ENCODE measurements around the gene SDF2L1.

Gene SDF2L1

DNA sequence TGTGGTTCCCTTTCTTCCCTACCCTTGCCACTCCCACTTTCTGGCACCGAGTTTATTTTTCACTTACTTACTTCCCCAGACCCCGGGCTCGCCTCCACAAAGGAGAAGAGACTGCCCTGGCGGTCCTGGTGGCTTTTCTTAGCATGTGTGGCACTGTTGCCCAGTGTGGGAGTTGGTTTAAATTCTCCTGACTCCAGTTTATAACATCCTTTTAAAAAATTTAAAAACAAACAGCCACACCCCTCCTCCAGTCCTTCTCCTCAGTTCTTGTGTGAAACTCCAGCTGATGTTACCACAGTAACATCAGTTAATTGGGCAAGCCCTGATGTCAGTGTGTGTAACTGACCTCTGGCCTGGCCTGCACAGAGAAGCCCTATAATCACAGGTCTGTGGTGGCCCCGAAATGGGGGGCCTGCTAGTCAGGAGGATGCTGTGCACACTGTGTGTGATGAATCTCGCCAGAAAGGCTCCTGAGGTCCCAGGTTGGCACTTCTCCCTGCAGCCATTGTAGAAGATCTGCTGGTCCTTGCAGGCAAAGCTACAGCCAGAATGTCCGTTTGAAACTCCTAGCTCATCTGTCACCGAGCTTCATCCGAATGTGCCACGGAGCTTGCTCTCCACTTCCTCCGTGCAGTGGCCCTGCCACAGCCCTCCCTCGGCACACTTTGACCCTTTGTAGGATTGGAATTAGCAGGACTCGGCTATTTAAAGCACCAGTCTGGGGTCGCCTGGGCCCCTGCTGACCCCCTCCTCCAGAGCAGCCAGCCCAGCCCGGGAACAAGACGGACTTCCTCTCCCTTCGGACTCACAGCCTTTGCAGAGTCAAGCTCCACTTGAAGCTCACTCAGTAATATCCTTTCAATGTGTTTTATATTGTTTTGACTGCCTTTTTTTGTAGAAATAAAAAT is 19.8 kb upstream of the SDF2L1 start:
- no peak for DNase-seq

GRCh38 chr22:21622919-21623647 is 19.0 kb upstream of the SDF2L1 start:
- DNase-seq: no peak

GRCh38 chr22:21623648-21623970 is 18.5 kb upstream of the SDF2L1 start:
- DNase-seq: no peak

GRCh38 chr22:21624120-21624879 is 17.8 kb upstream of the SDF2L1 start:
- peak; percentile 25 to 43 for DNase-seq

DNA sequence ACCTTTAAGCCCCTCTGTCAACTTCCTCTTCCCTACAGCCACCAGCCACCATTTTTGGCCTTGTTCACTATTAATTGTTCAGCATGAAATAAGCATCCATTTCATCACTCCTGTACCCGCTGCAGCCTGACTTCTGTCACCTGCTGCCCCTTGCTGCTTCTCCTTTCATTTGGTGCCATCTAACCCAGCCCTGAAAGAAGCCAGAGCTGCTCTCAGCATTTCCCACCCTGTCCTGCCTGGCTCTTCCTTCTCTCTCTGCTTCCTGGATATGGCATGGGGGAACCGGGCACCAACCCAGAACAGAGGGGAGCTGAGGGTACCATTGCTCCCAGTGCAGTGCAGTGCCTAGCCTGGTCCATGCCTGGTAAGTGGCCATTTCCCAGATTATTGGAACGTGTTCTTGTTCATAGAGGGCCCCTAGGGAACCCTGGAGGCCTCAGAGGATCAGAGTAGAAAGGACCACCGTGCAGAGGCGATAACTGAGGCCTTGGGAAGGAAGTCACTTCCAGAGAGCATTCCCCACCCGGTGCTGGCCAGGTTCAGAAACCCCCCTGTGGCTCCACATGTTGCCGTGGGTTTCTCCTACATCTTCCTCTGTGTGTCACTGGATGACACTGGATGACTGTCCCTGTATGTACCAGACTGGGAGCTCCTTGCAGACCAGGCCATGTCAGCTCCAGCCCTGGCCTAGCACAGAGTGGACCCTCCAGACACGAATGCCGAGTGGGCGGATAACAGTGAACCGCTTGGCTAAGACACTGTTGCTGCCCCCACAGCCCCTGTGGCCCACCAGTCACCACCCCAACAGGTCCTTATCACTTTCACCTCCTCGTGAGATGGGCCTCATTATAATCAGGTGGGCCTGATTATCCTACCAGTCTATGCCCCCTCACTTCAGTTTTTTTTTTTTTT is 17.0 kb upstream of the SDF2L1 start:
- DNase-seq: no peak

GRCh38 chr22:21626073-21626734 is 15.9 kb upstream of the SDF2L1 start:
- no peak for DNase-seq

DNA sequence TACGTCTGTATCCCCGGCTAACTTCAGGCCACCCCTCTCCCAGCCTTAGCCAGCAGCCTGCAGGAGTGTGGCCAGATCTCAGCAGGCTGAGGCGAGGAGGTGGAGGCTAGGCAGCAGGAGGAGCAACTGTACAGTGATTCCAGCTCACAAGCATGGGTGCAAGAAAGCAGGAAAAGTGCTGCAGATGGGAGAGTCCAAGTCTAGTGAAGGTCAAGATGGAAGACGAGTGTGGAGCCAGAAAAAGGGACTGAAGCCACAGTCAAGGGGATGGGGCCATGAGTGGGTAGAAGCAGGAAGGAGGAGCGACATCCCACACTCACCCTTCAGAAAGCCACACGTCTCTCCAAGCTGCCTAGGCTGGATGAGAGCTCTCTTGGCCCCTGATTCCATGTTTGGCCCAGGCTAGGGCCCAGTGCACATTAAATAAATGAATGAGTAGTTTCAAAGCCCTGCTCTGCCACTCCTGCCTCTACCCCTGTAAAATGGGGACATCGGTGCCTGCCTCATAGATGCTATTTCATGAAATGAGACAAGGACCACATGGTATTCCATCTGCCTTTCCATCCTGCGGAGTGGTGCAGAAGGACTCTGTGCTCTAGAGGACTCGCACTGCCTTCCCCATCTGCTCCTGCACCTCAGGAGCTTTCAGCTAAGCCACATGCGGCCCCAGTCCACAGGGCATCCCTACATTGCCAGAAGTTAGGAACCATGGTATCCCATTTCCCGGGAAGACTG is 15.2 kb upstream of the SDF2L1 start:
- DNase-seq: no peak

DNA sequence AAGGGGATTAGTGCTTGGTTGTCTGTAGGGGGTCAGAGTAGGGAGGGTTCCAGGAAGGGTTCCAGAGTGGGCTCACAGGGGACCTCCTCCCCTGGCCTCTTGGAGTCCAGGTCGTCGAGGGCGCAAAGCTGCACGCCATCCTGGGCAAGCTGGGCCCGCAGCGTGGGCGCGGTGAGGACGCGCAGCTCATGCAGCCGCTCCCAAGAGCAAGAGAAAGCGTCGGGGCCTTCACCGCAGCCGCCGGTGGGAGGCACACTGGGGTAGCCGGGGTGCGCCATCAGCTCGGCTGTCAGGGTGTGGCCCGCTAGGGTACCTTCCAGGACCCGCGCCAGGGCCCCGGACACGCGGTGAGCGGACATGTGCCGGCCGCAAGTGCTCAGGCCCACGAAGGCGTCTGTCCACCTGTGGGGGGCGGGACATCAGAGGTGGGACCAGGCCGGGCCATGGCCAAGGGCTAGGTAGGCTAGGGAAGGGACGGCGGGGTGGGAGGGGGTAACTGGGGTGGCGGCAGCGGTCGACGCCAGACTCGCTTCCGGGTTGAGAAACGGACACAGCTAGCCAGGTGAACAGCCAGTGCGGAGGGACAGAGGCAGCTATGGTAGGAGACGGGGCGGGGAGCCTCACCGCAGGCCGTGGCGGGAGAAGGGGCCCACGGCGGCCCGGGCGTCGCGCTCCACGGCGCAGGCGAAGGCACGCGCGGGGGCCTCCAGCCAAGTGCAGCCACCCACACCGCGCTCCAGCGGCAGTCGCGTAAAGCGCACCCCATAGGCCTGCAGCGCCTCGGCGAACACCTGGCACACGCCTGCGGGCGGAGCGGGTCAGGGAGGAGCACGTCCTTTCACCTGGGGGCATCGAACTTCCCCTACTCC is 13.5 kb upstream of the SDF2L1 start:
- DNase-seq: no peak

- DNase-seq: peak; percentile 95 to 97
These were observed 12.6 kb upstream of the SDF2L1 start, which contains the start of gene YDJC for GRCh38 chr22:21629255-21630149. YDJC (minus strand) TSS chr22:21630022; CDS start chr22:21630014, 8 bp downstream.

GRCh38 chr22:21631025-21631424 is 11.1 kb upstream of the SDF2L1 start:
- no peak for DNase-seq

DNA sequence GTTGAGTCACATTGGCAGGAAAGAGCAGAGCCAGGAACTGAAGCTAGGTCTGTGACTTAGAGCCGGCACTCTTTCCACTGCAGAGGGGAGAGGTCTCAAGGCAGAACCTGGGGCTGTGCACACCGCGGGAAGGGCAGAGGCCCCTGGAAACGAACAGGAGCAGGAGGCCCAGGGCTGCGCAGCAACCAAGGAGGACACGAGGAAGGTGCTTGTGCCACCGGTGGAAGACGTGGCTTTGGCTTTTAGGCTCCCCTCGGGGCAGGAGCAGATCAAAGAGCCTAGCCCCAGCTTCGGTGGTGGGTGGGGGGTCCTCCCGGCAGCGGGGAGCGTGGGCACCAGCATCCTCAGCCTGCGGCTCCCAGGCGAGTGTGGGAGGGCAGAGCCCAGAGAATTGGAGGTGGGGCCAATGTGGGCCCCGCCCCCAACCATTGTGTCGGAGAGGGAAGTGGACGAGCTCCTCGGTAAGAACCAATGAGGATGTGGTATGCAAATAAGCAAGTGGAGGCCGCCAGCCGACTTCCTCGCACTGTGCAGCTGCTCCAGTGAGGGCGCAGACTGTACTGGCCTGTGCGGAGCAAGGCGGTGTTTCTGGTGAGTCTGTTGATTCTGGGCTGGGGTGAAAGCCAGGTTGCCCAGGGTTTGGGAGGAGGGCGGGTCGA is 9.7 kb upstream of the SDF2L1 start, which contains the start of gene CCDC116:
Gene CCDC116, plus strand, starts transcription at position 524 of the 659 bp plus-strand sequence. CDS start 422 bp downstream, outside the sequence.
- DNase-seq: peak; percentile 47 to 59

DNA sequence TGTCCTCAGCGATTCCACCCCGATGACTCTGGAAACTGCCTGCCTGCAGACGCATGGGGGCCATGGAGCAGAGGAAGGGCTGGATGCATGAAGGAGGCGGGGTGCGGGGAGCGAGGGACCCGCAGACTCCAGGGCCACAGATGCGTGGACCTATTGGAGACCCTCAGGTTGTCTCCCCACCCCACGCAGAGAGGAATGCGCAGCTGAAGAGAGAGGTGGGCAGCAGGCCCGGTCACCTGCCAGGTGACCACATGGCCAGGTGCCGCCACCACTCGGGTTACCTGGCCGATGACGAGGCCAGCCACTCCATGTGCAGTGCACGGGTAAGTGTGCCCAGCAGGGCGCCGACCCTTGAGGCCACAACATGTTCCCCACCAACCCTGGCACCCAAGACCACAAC is 9.2 kb upstream of the SDF2L1 start:
- no peak for DNase-seq

- no peak for DNase-seq
These were observed 8.6 kb upstream of the SDF2L1 start for GRCh38 chr22:21633481-21633880.

GRCh38 chr22:21634081-21634480 is 8.0 kb upstream of the SDF2L1 start:
- no peak for DNase-seq

- DNase-seq: no peak
These were observed 7.3 kb upstream of the SDF2L1 start for GRCh38 chr22:21634844-21635243.

DNA sequence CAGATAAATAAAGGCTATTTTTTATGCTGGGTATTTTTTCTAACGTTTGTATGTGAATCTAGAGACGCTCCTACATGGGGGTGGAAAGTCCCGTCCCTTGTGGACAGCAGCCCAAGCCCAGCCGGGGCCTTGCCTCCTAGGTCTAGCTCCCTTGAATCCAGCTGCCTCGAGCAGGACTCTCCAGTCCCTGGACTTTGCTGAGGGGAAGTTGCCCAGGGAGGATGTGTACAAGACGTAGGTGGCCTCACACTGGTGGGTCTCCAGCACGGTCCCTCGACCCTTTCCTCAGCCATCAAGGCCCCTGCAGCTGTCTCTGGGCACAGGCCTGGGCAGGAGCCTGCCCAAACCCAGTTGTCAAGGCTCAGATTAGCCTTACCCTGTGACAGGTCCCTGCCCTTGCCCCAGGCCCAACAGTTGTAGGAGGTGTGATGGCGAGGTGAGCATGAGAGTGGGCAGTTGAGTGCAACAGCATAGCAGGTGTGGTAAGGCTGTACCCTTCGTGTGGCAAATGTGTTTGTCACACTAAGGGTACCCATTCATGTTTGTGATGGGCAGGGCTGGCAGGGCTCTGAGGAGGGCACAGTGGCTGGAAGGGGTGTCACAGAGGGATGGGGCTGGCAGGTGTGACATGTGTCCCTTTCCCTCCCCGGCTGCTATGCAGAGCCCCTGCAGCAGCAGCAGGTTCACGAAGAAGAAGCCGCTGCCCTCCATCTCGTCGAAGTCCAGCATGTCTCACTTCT is 6.2 kb upstream of the SDF2L1 start:
- DNase-seq: no peak

DNA sequence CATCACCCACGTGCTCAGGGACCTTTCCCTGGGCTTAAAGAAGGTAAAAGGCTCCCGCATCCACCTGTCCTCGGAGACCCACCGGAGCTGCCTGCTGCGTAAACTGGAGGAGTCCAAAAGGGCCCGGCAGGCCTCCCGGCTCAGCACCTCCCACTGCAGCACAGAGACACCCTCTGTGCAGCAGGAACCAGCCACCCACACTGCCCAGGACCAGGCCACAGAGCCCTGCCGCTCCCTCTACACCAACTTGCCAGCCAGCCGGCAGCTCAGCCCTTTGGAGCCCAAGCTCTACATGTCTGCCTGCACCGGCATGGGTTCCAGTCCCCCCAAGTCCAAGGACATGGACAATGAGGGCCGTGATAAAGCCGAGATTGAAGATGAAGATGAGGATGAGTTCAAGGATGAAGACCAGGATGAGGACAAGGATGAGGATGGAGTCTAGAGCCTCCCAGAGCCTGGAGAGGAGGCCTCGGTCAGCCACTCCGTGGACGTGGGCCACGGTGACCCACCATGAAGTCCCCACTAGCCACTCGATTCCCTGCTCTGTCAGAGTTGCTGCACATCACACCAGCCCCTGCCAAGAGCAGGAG is 5.4 kb upstream of the SDF2L1 start:
- no peak for DNase-seq

All from activated CD4-positive, alpha-beta T cell treated with anti-CD3 and anti-CD28 coated beads for 4 hours (primary cell).